Measurements from ENCODE around the gene TMEM38A.
"Not testable (repeated sequence)": the region's sequence is repeated elsewhere in the genome, so short reads cannot be mapped to it uniquely, and the experiment has no call there.

TMEM38A gene

GRCh38 chr19:16651421-16652188 lies 9.3 kb upstream of the TMEM38A start:
- Mint-ChIP-seq H3K36me3 (ENCODE audit: low read depth) (peaks cover 100% of the 10 kb centered on the region), H3K27ac (peak overlapping the region; percentile 23)

GRCh38 chr19:16652854-16653253 lies 8.1 kb upstream of the TMEM38A start:
- Mint-ChIP-seq H3K27ac (no peak overlapping the region), H3K4me3 (no peak overlapping the region), H3K4me1 (ENCODE audit: low read depth) (peaks cover 44% of the 10 kb centered on the region), H3K36me3 (ENCODE audit: low read depth) (peaks cover 100% of the 10 kb centered on the region), H3K9me3 (no peaks in the 10 kb centered on the region), H3K27me3 (no peaks in the 10 kb centered on the region)
- intact Hi-C loops (cut with micrococcal nuclease): no loop called here

More at GRCh38 chr19:16651421-16652188, 9.3 kb upstream of the TMEM38A start:
- H3K27me3 Mint-ChIP-seq; H3K9me3 Mint-ChIP-seq; intact Hi-C loops (cut with micrococcal nuclease); H3K4me3 Mint-ChIP-seq: not testable (repeated sequence)
- H3K4me1 Mint-ChIP-seq (ENCODE audit: low read depth): peaks cover 33% of the 10 kb centered on the region

- intact Hi-C loops (cut with micrococcal nuclease): no loop called here
- Mint-ChIP-seq H3K27me3 (no peaks in the 10 kb centered on the region), H3K27ac (no peak overlapping the region), H3K4me1 (ENCODE audit: low read depth) (peaks cover 56% of the 10 kb centered on the region), H3K4me3 (no peak overlapping the region), H3K36me3 (ENCODE audit: low read depth) (peaks cover 100% of the 10 kb centered on the region), H3K9me3 (no peaks in the 10 kb centered on the region)
These were observed 6.8 kb upstream of the TMEM38A start for GRCh38 chr19:16654140-16654539.

GRCh38 chr19:16654627-16655026 lies 6.3 kb upstream of the TMEM38A start:
- no peaks in the 10 kb centered on the region for H3K27me3 Mint-ChIP-seq
- peaks cover 55% of the 10 kb centered on the region for H3K4me1 Mint-ChIP-seq (ENCODE audit: low read depth)
- no peaks in the 10 kb centered on the region for H3K9me3 Mint-ChIP-seq
- H3K4me3 Mint-ChIP-seq: no peak overlapping the region
- H3K36me3 Mint-ChIP-seq (ENCODE audit: low read depth): peaks cover 100% of the 10 kb centered on the region
- intact Hi-C loops (cut with micrococcal nuclease): no loop called here
- H3K27ac Mint-ChIP-seq: no peak overlapping the region

- Mint-ChIP-seq H3K9me3 (no peaks in the 10 kb centered on the region), H3K36me3 (ENCODE audit: low read depth) (peaks cover 99% of the 10 kb centered on the region), H3K27ac (no peak overlapping the region), H3K4me3 (no peak overlapping the region), H3K4me1 (ENCODE audit: low read depth) (peaks cover 44% of the 10 kb centered on the region), H3K27me3 (no peaks in the 10 kb centered on the region)
- intact Hi-C loops (cut with micrococcal nuclease): no loop called here
These were observed 5.2 kb upstream of the TMEM38A start for GRCh38 chr19:16655727-16656126.

- Mint-ChIP-seq H3K27ac (no peak overlapping the region), H3K4me1 (ENCODE audit: low read depth) (peaks cover 36% of the 10 kb centered on the region), H3K9me3 (no peaks in the 10 kb centered on the region), H3K27me3 (peaks cover 8% of the 10 kb centered on the region), H3K4me3 (no peak overlapping the region), H3K36me3 (ENCODE audit: low read depth) (peaks cover 82% of the 10 kb centered on the region)
- intact Hi-C loops (cut with micrococcal nuclease): no loop called here
These were observed 3.6 kb upstream of the TMEM38A start for GRCh38 chr19:16657384-16657783.

GRCh38 chr19:16659464-16659831 lies 1.5 kb upstream of the TMEM38A start:
- H3K4me3 Mint-ChIP-seq: peak overlapping the region; percentile 98
- intact Hi-C loops (cut with micrococcal nuclease): no loop called here
- peak overlapping the region; percentile 96 for H3K27ac Mint-ChIP-seq
- H3K4me1 Mint-ChIP-seq (ENCODE audit: low read depth): peaks cover 42% of the 10 kb centered on the region
- H3K27me3 Mint-ChIP-seq: peaks cover 10% of the 10 kb centered on the region
- H3K9me3 Mint-ChIP-seq: no peaks in the 10 kb centered on the region
- H3K36me3 Mint-ChIP-seq (ENCODE audit: low read depth): peaks cover 61% of the 10 kb centered on the region

GRCh38 chr19:16659832-16660708 lies 869 bp upstream of the TMEM38A start, which contains the start of gene SMIM7:
Gene SMIM7 (minus strand): TSS chr19:16660144. CDS start chr19:16660110, 34 bp downstream.
- Mint-ChIP-seq H3K4me3 (peak within 1 kb of the TSS; percentile 98), H3K27ac (peak within 1 kb of the TSS; percentile 96), H3K9me3 (no peaks in the 10 kb centered on the region), H3K36me3 (ENCODE audit: low read depth) (peaks cover 55% of the 10 kb centered on the region), H3K4me1 (ENCODE audit: low read depth) (peaks cover 42% of the 10 kb centered on the region), H3K27me3 (peaks cover 10% of the 10 kb centered on the region)
- intact Hi-C loops (cut with micrococcal nuclease): loop anchor here (2.0 kb wide), 1 partner anchor 31 kb away; the partner anchor contains the start of gene MED26

- intact Hi-C loops (cut with micrococcal nuclease): loop anchor here (2.0 kb wide), 1 partner anchor 33 kb away; the partner anchor contains the start of gene MED26
- peak overlapping the region; percentile 74 for H3K4me3 Mint-ChIP-seq
- H3K9me3 Mint-ChIP-seq: no peaks in the 10 kb centered on the region
- peaks cover 42% of the 10 kb centered on the region for H3K4me1 Mint-ChIP-seq (ENCODE audit: low read depth)
- H3K36me3 Mint-ChIP-seq (ENCODE audit: low read depth): peaks cover 40% of the 10 kb centered on the region
- H3K27me3 Mint-ChIP-seq: peaks cover 10% of the 10 kb centered on the region
- H3K27ac Mint-ChIP-seq: peak overlapping the region; percentile 96
These were observed 618 bp downstream of the TMEM38A start for GRCh38 chr19:16661480-16662034.

GRCh38 chr19:16668176-16668575 lies 7.2 kb downstream of the TMEM38A start:
- peaks cover 2% of the 10 kb centered on the region for H3K27me3 Mint-ChIP-seq
- H3K27ac Mint-ChIP-seq: no peak overlapping the region
- no peaks in the 10 kb centered on the region for H3K9me3 Mint-ChIP-seq
- peaks cover 32% of the 10 kb centered on the region for H3K4me1 Mint-ChIP-seq (ENCODE audit: low read depth)
- intact Hi-C loops (cut with micrococcal nuclease): no loop called here
- no peaks in the 10 kb centered on the region for H3K36me3 Mint-ChIP-seq (ENCODE audit: low read depth)
- H3K4me3 Mint-ChIP-seq: no peak overlapping the region

- intact Hi-C loops (cut with micrococcal nuclease); H3K4me3 Mint-ChIP-seq; H3K27me3 Mint-ChIP-seq; H3K36me3 Mint-ChIP-seq (ENCODE audit: low read depth); H3K27ac Mint-ChIP-seq; H3K9me3 Mint-ChIP-seq: not testable (repeated sequence)
- peaks cover 34% of the 10 kb centered on the region for H3K4me1 Mint-ChIP-seq (ENCODE audit: low read depth)
These were observed 7.8 kb downstream of the TMEM38A start for GRCh38 chr19:16668702-16669101.

- H3K9me3 Mint-ChIP-seq: no peaks in the 10 kb centered on the region
- H3K4me3 Mint-ChIP-seq: no peak overlapping the region
- peaks cover 2% of the 10 kb centered on the region for H3K27me3 Mint-ChIP-seq
- intact Hi-C loops (cut with micrococcal nuclease): no loop called here
- no peak overlapping the region for H3K27ac Mint-ChIP-seq
- peaks cover 28% of the 10 kb centered on the region for H3K4me1 Mint-ChIP-seq (ENCODE audit: low read depth)
- no peaks in the 10 kb centered on the region for H3K36me3 Mint-ChIP-seq (ENCODE audit: low read depth)
These were observed 9.4 kb downstream of the TMEM38A start for GRCh38 chr19:16670291-16670690.

GRCh38 chr19:16671652-16672274 lies 10.8 kb downstream of the TMEM38A start:
- Mint-ChIP-seq H3K27ac (no peak overlapping the region), H3K4me1 (ENCODE audit: low read depth) (peaks cover 35% of the 10 kb centered on the region), H3K4me3 (no peak overlapping the region), H3K36me3 (ENCODE audit: low read depth) (no peaks in the 10 kb centered on the region), H3K9me3 (no peaks in the 10 kb centered on the region), H3K27me3 (peaks cover 2% of the 10 kb centered on the region)
- intact Hi-C loops (cut with micrococcal nuclease): no loop called here

All from dendritic cell treated with granulocyte-macrophage colony-stimulating factor and Interleukin-4, amounts not matched to agents 40 ng/mL and 50 ng/mL, for 4 days (primary cell).